GM12874 (cell line): ENCODE results near the gene DGCR2.

ENCODE experiments used
- CTCF ChIP-seq: IDR thresholded peaks from 2 replicates; pipeline ENCODE4 v1.5.1; 2011; ENCODE audit warnings: low read depth, mild to moderate bottlenecking, control low read depth, low read length, moderate library complexity; ENCODE audit not compliant: insufficient read depth

DGCR2 gene

GRCh38 chr22:19147195-19147780 is 25.1 kb upstream of the DGCR2 start:
- TF ChIP-seq CTCF = no peak

- TF ChIP-seq CTCF = no peak
These were observed 24.2 kb upstream of the DGCR2 start for GRCh38 chr22:19146215-19146968.

GRCh38 chr22:19143967-19144400 is 21.8 kb upstream of the DGCR2 start:
- no peak for TF ChIP-seq CTCF

GRCh38 chr22:19143212-19143611 is 21.0 kb upstream of the DGCR2 start:
- TF ChIP-seq CTCF = no peak

- TF ChIP-seq CTCF = no peak
These were observed 20.2 kb upstream of the DGCR2 start for GRCh38 chr22:19142394-19142793.

- no peak for TF ChIP-seq CTCF
These were observed 17.8 kb upstream of the DGCR2 start for GRCh38 chr22:19139974-19140373.

- TF ChIP-seq CTCF = no peak
These were observed 16.8 kb upstream of the DGCR2 start for GRCh38 chr22:19139001-19139356.
